NCI-H2227 (cell line): ENCODE measurements around the gene WNT3.
"Not testable (repeated sequence)": the region's sequence is repeated elsewhere in the genome, so short reads cannot be mapped to it uniquely, and the experiment has no call there.

ENCODE experiments used
- DNase-seq: peaks from one replicate; lab custom pipeline; 2025; ENCODE audit not compliant: unreplicated experiment; lab: John Stamatoyannopoulos, UW

WNT3 gene

DNA sequence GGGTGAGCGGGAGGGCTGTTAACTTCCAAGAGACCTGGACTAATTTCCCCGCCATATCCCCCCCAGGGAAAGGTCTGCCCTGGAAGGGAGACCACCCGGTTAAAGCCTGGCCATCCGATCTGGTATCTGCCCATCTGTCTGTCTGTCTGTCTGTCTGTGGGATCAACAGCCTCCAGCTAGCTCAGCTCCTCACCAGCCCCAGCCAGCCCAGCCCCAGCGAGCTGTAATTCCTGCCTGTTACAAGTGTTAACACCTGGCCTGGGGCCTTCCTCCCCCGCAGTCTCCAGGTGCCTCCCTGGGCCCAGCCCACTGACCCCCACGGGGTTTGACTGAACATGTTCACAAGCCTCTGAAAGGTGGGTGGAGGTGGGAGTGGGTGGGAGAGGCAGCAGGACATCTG, 4.0 kb downstream of the WNT3 start:
- DNase-seq: no peak

DNA sequence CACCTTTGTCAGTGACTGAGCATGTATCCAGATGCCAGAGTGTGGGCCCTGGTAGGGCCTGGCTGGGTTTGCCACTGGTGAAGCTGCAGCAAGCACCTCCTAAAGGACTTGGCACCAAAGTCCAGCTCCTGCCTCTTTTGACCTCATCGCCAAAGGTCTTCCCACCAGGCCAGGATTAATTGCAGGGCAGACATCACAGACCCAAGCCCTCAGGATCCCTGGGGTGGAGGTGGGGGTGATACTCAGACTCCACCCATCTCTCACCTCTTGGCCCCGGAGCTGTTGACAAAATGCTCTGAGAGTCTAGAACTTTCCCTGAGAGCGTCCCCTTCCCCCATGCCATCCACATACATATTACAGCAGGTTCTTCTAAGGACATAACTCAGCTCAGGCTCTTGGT, 4.6 kb downstream of the WNT3 start:
- no peak for DNase-seq

DNA sequence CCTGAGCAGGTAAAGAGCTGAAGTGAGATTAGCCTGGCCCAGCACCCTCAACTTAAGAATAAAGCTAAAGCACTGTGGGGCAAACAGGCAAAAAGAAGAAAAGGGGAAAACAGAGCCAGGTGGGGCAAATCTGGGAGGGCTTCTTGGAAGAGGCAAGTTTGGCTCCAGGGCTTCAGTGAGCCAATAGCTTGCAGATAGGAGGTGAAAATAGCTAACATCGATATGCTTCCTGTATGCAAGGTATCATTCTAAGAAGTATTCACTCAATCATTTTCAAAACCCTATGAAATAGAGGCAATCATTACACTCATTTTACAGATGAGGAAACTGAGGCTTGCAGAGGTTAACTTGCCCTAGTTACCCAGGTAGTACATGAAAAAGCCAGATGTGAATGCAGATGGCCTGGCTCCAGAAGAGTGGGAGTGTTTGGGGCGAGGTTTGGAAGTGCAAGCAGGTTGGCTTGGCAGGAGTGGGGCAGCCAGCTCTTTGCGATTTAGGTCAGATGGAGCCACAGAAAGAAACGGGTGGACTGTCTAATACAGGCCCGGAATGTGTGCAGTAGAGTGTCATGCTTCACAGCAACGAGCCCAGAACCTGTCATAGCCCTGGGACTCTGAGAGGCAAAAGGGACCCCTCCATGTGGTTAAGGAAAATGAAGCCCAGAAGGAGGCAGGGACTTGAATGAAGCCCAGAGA, 5.7 kb downstream of the WNT3 start:
- DNase-seq: no peak

DNA sequence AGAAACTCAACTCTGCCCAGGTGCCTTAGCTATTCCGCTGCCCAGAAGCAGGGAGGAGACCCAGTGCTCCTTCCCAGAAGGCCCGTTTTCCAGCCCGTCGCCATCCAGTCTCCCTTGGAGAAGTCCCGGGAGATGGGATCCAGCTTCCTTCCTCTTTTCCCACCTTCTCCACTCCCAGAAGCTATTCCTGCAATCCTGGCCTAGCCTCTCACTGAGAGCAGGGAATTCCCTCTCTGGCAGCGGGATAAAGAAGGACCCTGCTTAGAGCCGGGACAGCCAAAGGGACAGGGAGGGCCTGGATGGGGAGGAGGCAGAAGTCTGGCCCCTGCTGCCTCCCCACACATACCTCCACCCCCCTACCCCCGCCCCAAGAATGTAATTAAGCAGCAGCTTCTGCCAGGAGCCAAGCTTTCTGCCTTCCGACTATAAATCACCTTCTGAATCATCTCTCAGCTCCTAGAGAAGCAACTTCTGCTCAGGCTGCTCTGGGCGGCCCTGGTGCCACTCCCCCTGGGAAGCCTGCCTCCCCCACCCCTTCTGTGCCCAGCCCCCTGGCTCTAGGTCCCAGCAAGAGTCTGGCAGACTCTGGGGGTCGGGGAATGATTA, 6.4 kb downstream of the WNT3 start:
- DNase-seq: peak; percentile 31

DNA sequence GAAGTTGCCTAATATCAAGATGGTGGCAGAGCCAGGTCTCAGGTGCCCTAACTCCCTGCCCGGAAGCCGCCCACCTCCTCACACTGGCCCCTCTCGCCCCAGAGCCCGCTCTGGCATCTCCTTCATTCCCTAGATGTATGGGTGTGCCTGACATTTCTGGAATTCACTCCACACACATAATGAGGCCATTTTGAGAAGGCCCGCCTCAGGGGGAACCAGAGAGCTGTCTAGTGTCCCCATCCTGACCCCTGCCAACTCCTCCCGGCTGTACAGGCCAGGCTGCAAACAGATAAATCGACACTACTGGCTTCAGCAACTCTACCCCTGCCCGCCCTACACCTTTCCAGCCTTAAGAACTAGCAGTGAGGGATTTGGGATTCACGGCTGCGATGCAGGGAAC, 7.7 kb downstream of the WNT3 start:
- DNase-seq: no peak

DNA sequence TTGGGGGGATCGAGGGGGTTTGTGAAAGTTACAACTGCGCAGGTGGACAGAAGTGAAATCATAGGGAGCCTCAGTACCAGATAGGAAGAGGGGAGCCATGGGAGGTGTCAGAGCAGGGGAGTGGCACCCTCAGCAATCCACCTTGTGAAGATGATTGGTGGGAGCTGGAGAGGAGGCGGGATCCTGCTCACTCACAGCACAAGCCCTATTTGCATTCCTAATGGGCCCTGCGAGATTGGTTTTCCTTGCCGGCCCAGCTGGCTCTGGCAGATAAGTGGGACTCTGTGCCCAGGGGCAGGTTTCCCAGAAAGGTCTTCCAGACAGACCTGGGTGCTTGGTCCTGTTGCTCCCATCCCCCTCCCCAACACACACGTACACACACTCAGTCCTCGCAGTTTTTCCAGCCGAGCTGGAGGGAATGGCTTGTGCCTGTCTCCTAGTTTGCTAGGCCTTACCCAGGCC, 9.4 kb downstream of the WNT3 start:
- DNase-seq: no peak

DNA sequence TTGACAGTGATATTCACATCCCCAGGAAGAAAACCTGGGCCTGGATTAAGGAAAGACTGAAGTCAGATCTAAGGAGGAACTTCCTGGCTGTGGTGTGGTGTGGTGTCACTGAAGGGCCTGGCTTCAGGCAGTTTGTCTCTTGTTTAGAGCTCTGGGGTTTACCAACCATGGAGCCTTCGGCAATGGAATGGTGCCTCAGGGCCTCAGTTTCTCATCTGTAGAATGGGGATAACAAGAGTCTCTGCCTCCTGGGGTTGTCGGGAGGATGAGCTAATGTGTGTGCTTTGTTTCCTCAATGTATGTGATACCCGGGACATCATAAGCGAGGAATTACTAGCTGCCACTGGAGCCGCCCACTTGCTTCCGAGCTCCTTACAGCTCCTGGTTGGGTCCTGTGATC, 12.7 kb downstream of the WNT3 start:
- DNase-seq: no peak

DNA sequence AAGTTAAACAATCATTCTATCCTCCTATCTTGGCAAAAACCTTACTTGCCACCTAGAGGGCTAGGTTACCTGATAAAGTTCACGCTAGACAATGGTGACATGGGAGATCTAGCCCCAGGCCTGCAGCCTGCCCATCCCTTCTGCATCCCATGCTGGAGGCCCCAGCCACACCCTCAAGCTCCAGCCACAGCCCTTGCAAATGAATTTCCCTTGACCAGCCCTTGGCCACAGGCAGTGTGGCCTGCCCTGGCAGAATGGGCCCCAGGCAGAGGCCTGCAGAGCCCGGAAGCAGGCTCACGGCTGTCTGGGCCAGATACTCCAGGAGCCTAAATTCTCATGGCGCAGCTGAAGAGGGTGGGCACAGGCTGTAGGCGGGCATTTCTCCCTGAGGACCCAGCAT, 14.9 kb downstream of the WNT3 start:
- DNase-seq: no peak

DNA sequence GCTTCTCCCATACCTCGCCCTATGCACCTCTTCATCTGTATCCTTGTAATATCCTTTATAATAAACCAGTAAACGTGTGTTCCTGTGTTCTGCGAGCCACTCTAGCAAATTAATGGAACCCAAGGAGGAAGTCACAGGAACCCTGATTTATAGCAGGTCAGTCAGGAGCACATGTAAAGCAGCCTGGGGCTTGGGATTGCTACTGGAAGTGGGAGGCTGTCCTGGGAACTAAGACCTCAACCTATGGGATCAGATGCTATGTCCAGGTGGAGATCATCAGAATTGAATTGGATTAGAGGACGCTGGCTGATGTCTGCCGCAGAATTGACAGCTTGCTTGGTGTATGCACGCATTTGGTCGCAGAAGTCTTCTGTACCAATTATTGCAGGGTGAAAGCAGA, 15.7 kb downstream of the WNT3 start:
- DNase-seq: no peak

DNA sequence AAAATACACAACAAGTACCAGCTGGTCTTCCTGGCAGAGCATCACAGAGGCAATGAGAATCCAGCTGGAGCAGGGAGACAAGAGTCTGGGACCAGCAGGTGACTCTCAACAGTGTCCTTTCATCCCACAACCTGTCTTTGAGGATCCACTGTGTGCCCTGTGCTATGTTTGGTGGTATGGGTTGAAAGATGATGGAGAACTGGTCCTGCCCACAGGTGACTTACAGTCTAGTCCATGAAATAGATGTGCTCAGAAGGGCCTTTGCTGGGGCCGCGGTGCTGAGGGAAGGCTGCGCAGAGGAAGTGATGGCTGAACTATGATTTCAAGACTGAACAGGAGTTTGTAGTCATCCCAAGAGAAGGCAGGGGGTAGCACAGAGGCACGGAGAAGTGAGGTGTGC, 17.9 kb downstream of the WNT3 start:
- DNase-seq: no peak

DNA sequence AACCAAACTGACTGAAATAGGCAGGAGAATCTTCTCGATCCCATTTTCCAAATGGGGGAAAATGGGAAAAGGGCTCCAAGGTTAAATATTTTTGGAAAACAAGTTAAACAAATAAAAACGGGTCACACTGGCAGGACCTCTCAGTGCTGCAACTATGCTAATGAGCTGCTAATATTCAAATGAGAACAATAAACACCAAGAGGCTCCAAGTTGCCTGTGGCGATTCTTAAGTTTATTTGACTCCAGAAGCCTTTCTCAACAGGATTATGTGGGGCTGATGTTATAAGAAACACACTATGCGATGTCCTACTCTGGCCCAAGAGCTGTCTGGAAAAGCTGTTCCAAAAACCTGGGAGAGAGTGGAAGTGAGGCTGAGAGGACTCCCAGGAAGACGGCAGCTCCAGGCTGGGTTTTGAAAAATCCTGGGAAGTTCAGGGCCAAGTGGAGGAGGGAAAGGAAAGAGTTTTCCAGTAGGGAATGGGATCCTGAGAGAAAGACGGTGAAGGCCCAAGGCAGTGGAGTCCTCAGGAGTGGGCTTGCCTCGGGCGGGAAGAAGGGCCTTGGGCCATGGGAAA, 21.4 kb downstream of the WNT3 start:
- DNase-seq: no peak

DNA sequence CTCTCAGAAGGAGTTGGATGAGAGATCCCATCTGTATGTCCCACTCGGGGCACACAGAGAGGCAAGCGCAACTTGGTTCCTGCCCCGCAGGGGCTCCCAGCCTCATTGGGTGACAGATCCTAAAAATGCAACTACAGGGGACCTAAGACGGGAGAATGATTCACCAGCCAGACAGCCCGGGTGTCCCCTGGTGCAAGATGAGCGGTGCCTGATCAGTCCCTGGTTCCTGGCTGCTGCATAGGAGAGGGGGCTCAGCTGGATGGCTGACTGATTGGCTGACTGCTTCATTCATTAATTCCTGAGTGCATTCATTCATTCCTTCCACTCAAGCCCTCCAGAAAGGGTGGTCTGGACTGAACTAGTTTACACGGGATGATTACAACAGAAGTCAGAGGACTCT, 22.0 kb downstream of the WNT3 start:
- DNase-seq: no peak

DNA sequence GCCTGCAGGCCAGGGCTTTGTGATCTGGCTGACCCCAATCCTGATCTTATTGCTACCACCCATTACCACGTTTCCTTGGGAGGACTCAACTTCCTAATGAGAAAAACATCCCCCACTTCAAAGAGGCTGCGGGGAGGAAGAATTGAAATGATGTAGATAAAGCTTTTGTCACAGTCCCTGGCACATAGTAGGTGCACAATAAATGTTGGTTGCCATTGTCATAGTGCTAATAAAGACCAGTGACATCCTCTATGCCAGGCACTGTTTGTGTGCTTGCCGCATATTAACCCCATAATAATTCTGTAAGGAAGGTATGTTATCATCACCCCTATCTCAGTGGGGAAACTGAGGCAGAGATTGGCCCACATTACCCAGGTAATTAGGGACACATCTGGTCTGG, 22.4 kb downstream of the WNT3 start:
- no peak for DNase-seq

DNA sequence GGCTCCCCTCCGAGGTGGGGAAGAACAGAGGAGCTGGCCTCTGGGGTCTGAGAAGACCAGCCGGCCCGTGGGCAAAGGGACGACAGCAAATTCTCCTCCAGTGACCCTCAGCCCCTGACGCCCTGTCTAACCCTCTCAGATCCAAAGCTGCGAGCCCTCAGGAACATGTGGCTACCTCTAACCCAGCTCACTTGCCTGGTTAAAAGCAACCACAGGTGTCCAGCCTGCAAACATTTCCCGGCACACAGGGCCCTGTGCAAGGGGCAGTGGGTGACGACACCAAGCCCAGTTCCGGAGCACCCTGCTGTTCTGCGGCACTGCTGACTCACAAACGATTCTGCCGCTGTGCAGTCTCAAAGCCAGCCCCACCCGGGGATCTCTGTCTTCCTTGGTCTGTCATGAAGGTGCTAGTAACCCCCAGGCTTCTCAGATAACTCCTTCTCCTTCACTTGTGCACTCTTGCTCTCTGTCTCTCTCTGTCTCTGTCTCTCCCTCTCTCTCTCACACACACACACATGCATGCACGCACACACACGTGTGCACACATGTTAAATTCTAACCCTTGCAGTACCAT, 23.0 kb downstream of the WNT3 start:
- no peak for DNase-seq

DNA sequence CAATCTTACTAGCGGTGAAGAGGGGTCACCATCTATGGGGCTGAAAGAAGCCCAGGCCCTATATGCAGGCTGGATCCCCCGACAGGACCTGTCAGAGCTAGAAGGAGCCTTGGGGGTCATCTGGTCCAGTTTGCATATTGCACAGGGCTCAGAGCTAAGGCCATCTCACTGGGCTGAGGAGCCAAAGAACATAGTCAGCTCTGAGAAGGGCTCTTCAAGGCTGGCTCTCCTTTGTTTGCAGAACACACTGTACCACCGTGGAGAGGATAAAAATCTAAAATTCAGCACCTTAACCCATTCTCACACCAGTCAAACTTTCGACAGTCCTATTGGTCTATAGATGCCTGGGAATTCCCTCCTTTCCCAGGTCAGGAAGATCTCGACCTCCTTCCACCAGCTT, 24.2 kb downstream of the WNT3 start:
- DNase-seq: no peak

DNA sequence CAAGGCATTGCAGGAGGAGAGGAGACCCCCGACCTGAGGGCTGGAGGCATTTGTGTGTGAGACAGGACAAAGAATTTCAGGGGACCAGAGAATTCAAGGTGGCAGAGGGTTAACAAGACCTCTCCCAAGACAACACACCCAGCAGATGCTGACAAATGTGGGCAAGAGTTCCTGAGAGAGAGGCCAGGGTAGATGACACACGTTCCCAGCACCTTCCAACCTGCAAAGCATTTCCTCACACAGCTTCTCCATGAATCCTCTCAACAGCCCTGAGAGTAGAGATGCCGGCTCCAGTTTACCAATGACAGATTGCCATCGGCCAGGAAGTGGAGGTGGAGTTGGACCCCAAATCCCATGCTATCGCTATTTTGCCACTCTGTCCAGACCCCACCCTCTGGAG, 25.0 kb downstream of the WNT3 start:
- no peak for DNase-seq

DNA sequence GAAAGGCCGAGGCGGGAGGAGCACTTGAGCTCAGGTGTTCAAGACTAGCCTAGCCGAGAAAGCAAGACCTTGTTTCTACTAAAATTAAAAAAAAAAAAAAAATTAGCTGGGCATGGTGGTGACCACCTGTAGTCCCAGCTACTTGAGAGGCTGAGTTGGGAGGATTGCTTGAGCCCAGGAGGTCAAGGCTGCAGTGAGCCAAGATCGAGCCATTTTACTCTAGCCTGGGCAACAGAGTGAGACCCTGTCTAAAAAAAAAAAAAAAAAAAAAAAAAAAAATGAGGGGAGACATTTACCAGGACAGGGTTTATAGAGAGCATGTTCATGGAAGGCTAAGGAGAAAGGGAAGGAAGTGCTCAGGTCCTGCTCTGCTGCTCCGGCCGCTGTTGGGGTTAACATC, 25.5 kb downstream of the WNT3 start:
- not testable (repeated sequence) for DNase-seq

DNA sequence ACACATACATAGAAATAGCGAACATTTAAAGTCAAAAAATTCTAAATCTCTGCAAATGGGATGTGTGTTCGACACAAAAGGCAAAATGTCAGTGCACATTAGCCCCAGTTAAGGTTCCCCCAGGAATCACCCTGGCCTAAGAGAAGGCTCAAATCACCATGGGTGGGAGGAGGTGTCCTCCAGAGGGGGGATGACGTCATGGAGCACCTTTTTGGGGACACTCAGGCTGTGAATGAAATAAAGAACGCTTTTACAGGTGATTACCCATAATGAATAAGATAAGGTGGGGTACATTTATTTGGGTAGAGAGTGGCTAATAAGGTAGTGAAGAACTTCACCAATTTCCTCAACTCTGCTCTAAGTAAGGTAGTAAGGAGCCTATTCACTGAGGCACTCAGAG, 26.4 kb downstream of the WNT3 start:
- no peak for DNase-seq

DNA sequence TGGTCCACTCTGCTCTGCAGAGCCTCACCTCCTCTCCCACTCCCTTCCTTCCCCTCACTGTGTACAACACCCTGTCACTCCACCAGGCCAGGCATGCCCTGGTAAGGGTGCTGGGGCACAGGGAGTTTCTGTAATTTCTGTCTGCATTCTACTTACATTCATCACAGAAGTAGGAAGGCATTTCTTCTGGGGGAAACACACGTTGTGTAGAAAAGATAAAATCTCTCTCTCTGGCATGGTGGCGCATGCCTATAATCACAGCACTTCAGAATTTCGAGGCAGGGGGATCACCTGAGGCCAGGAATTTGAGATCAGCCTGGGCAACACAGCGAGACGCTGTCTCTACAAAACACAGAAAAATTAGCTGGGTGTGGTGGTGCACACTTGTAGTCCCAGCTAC, 27.0 kb downstream of the WNT3 start:
- DNase-seq: no peak

DNA sequence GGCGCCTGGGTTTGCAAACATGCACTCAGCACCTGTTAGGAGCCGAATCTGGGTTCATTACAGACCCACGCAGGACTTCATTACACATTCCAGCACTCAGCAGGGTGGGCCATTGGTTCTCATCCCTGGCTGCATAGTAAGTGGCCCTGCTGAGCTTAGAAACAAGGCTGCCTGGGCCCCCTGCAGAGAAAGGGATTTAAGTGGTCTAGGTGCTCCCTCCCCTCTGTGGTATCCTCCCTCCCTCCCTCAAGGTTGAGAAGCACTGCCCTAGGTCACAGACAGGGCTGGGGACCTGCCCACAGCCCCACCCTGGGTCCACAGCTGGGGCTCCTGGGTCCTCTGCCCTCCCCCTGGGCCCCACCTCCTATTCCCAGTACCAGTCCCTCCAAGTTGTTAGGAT, 28.3 kb downstream of the WNT3 start:
- DNase-seq: no peak

DNA sequence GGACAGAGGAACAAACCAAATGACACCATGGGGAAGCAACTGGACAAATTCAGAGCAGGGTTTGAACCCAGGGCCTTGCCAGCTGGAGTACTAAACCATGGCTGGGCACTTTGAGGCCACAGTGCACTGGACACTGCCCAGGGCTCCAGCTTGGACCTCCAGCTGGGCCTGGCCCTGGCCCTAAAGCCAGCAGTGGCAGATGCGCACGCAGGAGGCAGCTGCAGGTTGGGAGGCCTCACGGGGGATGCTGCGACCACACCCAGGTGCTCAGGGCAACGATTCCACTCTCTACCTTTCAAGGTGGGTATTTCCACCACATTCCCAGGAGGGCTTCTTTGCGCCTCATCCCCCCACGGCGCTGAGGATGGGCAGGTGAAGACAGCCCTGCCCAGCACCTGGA, 28.9 kb downstream of the WNT3 start:
- no peak for DNase-seq

DNA sequence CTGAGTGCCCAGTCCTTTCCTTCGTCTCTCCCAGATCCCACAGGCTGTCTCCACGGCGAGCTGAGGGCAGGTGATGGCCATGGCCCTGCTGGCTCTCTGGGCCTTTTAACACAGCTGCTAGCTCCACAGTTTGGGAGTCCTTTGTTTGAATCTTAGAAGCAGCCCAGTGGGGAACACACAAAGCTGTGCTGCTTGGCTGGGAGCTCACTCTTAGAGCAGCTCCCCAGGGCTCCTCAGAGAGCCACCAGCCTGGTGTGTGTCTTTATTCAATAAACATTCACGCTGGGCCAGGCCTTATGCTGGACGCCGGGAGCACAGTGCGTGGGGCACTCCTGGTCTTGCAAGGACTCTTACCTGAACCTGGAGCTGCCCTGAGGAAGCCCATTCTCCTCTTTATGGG, 29.7 kb downstream of the WNT3 start:
- DNase-seq: no peak
